GM10266 (cell line): ENCODE results near the gene KNSTRN.
A peak's percentile ranks its signal among the peaks of the same experiment; 100 is the strongest.

Experiments
- DNase-seq: peaks from one replicate; pipeline ENCODE4 v3.0.0; 2012; ENCODE audit errors: extremely low spot score
- CTCF ChIP-seq: IDR thresholded peaks from 2 replicates; pipeline ENCODE4 v1.5.1; 2012; ENCODE audit warnings: mild to moderate bottlenecking, low read depth; ENCODE audit not compliant: control insufficient read depth, insufficient read depth; ENCODE audit errors: missing control alignments

Gene KNSTRN

GRCh38 chr15:40337597-40337996 is 44.9 kb upstream of the KNSTRN start:
- TF ChIP-seq CTCF = no peak
- no peak for DNase-seq

GRCh38 chr15:40338041-40338657 is 44.4 kb upstream of the KNSTRN start:
- DNase-seq = peak; percentile 90
- peak; percentile 87 for TF ChIP-seq CTCF

GRCh38 chr15:40338921-40339620 is 43.5 kb upstream of the KNSTRN start:
- TF ChIP-seq CTCF = no peak
- DNase-seq = no peak

- TF ChIP-seq CTCF = no peak
- no peak for DNase-seq
Measured at GRCh38 chr15:40339621-40339945, 42.9 kb upstream of the KNSTRN start.

GRCh38 chr15:40340038-40340739 is 42.3 kb upstream of the KNSTRN start:
- TF ChIP-seq CTCF = no peak
- DNase-seq = no peak

- TF ChIP-seq CTCF = no peak
- DNase-seq = no peak
Measured at GRCh38 chr15:40340740-40341400, 41.7 kb upstream of the KNSTRN start, which contains the start of gene CCDC9B. TSS of gene CCDC9B (minus strand) at chr15:40340939. CDS start at chr15:40340819, 120 bp downstream.
